22Rv1 (cell line): ENCODE measurements around the gene GATD1.

Experiments
- ZFX ChIP-seq: fragments of 450-650 bp; IDR thresholded peaks from 2 replicates; pipeline ENCODE4 v1.6.1; 2017; ENCODE audit warnings: antibody characterized with exemption, borderline replicate concordance
- TF ChIP-seq, protein P1 (sequence below): fragments of 450-650 bp; IDR thresholded peaks from 2 replicates; pipeline ENCODE4 v1.5.1; 2017; ENCODE audit warnings: mild to moderate bottlenecking

DNA sequence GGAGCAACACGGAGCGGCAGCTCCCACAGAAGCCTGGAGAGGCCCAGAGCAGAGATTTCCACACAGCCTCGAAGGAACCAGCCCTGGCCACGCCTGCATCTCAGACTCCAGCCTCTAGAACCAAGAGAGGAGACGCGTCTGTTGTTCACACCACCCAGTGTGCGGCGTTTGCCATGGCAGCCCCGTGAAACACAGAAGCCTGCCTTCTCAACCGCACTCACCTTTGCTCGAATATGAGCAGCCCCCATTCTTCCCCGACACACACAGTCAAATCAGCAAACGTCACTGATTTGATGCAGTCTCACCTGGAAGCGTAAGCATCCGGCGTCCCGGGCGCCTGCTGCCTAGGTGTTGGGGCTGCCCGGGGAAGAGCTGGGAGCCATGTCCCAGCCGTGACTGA, 44.2 kb downstream of the GATD1 start:
- TF ChIP-seq, protein P1, sequence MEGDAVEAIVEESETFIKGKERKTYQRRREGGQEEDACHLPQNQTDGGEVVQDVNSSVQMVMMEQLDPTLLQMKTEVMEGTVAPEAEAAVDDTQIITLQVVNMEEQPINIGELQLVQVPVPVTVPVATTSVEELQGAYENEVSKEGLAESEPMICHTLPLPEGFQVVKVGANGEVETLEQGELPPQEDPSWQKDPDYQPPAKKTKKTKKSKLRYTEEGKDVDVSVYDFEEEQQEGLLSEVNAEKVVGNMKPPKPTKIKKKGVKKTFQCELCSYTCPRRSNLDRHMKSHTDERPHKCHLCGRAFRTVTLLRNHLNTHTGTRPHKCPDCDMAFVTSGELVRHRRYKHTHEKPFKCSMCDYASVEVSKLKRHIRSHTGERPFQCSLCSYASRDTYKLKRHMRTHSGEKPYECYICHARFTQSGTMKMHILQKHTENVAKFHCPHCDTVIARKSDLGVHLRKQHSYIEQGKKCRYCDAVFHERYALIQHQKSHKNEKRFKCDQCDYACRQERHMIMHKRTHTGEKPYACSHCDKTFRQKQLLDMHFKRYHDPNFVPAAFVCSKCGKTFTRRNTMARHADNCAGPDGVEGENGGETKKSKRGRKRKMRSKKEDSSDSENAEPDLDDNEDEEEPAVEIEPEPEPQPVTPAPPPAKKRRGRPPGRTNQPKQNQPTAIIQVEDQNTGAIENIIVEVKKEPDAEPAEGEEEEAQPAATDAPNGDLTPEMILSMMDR: no peak
- TF ChIP-seq ZFX: no peak
